COLO829 (cell line): Measurements from ENCODE around the gene EXOC3.
"Not testable (repeated sequence)": the region's sequence is repeated elsewhere in the genome, so short reads cannot be mapped to it uniquely, and the experiment has no call there.

Source experiments
- DNase-seq: peaks from one replicate; pipeline ENCODE4 v3.0.0; 2012; ENCODE audit warnings: low spot score

Gene EXOC3

DNA sequence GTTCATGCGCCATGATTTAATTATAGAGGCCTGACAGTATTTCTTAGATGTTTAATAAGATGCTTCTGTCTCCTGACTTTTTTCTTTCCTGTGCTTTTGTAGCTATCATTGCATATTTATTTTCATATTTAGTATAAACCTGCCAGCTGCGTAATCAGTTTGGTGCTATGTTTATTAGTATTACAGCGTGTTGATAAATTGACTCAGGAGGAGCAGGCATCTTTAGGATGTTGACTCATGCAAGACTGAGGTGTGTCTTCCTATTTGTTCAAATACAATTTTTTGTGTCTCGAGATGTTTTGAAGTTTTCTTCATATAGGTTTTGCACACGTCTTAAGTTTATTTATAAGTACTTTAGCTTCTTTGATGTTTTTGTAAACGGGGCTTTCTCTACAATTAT, 35.9 kb upstream of the EXOC3 start:
- no peak for DNase-seq

DNA sequence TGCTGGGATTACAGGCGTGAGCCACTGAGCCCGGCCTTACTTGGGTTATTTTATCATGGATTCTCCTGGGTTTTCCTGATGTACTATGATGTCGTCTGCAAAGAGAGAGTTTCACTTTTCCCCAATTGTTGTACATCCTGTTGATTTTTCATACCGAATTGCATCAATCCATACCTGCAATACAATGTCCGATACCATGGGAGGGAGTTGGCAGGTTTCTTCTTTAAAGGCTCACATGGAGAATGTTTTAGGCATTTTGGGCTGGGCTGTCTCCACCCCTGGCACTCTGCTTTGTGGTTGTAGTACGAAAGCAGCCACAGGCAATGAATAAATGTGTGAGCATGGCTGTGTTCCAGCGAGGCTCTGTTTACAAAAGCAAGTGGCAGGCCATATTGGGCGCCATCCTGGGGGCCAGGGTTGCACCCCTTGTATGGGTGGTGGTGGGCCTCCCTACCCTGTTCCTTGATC, 35.1 kb upstream of the EXOC3 start:
- DNase-seq, result no peak

DNA sequence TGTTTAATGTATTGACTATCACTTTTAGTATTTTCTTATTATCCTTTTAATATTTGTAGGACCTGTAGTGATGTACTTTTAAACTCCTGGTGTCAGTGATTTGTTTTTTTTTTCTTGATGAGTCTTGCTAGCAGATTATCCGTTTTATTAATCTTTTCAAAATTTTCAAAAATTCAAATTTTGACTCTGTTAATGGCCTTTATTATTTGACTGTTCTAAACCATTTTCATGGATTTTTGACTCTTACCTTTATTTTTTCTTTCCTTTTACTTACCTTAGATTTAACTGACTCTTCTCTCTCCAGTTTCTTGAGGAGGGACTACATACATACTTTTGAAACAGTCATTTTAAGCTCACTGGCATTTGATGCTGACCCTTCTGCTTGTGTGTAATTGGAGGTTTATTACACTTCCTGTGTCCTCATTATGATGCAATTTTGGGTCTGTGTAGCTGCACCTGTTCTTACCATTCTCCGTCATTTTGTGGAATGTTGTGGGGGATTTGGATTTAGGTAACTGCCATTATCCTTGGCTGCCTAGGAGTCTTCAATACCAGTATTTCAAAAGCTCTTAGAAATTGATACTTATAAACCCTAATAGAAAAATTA, 32.0 kb upstream of the EXOC3 start:
- no peak for DNase-seq

DNA sequence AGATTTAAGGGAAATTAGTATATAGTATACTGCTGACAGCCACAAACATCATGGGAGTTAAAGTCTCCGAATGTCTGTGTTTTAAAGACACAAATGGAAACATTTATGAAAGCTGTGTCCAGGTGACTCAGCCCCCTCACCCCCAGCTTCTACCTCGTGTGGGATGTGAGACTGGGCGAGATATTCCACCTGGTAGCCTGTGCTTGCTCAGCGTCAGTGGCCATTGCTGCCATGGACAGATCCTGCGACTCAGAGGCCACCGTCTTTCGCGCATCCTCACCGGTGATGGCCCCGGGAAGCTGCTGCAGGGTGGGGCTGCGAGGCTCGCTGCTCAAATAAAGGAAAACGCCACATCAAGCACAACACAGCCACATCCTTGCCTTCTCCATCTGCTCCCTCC, 31.2 kb upstream of the EXOC3 start:
- no peak for DNase-seq

DNA sequence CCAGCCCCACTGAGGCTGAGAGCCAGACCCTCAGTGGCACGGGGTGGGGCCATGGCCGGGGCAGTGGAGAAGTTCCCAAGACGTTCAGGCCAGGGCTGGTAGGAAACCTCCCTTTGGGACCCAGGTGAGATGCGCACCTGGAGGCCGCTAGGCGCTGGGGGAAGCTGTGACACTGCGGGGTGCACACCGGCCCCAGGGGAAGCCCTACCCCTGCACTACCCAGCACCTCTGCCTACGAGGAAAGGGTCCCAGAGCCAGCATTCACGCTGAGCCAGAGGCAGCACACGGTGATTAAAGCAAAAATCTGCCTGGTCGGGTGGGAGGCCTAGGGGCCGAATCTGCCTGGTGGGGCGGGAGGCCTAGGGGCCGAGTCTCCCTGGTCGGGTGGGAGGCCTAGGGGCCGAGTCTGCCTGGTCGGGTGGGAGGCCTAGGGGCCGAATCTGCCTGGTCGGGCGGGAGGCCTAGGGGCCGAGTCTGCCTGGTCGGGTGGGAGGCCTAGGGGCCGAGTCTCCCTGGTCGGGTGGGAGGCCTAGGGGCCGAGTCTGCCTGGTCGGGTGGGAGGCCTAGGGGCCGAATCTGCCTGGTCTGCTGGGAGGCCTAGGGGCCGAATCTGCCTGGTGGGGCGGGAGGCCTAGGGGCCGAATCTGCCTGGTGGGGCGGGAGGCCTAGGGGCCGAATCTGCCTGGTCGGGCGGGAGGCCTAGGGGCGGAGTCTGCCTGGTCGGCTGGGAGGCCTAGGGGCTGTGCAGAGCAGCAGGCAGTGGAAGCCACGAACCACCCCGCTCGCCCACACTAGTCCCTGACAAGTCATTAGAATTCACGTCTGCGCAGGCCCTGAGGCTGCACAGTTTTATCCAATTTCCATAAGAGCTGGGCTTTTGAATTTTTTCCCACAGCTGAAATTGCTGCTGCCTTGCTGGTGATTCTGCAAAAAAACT, 27.7 kb upstream of the EXOC3 start:
- not testable (repeated sequence) for DNase-seq

DNA sequence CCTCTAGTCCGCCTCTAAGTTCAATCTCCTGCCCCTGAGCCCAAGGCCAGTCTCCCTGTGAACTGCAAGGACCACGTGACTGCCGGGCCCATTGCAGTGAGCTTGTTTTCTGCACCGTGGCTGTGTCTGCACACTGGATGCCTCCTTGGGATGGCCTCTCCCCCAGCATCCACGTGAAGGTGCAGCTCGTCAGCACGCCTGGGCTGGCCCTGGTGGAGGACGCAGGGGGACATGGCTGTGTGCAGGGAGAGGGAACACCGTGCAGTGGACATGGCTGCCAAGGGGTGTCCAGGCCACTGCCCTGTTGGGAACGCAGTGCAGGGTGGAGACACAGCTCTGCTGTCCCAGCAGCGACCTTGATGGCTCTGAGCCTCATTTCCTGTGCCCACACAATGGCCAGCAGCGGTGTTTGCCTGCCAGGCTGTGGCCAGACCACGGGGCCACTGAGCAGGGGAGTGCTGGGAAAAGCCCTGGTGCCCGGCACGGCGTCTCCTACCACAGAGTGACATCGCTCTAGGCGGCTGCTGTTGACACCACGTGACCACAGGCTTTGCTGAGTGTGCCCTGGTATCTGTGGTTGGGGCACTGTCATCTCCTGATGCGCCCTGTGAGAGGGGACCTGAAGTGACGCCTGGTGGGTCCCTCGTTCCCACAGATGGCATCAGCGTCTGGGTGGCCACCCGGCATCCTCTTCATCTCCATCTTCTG, 26.9 kb upstream of the EXOC3 start:
- no peak for DNase-seq

DNA sequence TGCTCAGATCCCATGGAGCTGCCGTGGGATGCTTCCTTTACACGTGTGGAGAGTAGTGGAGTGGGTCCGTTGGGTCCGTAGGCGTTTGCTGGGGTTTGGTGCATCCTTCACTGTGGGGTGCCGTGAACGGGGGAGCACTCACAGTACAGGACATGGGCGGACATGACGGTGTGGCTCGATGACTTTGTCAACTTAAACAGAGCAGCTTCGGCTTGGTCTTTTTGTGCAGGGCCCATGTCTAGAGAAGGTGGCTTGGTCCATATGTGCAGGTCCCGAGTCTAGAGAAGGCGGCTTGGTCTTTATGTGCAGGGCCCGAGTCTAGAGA, 26.4 kb upstream of the EXOC3 start:
- DNase-seq, result no peak

DNA sequence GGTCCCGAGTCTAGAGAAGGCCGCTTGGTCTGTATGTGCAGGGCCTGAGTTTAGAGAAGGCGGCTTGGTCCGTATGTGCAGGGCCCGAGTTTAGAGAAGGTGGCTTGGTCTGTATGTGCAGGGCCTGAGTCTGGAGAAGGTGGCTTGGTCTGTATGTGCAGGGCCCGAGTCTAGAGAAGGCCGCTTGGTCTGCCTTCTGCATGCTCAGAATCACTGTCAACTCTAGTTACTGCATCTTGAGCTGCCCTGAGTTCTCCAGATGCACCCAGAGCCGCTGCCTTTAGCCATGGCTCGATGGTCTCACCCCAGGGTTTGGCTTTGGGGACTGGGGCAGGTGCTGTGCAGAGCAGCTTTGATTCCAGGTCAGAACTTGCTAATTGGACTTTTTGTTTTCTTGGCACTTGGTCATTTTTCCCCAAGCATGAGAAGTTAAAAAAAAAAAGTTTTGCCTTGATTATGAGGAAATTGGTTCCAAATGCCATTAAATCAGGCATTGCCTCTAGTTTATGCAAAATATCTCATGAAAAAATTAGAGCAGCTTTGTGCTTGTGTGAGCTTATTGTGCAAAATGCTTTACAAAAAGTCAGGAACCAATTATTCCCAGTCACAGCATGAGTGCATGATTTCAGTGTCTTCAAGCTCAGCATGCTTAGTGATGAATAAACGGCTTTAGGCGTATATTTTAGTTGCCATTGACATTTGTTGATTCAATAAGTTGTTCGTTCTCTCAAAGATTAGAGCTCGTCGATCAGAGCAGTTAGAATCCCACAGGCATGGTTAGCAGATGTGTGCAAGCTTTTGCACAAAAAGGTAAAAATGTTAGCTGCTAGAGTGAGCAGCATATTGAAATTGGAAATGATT, 25.4 kb upstream of the EXOC3 start:
- no peak for DNase-seq

DNA sequence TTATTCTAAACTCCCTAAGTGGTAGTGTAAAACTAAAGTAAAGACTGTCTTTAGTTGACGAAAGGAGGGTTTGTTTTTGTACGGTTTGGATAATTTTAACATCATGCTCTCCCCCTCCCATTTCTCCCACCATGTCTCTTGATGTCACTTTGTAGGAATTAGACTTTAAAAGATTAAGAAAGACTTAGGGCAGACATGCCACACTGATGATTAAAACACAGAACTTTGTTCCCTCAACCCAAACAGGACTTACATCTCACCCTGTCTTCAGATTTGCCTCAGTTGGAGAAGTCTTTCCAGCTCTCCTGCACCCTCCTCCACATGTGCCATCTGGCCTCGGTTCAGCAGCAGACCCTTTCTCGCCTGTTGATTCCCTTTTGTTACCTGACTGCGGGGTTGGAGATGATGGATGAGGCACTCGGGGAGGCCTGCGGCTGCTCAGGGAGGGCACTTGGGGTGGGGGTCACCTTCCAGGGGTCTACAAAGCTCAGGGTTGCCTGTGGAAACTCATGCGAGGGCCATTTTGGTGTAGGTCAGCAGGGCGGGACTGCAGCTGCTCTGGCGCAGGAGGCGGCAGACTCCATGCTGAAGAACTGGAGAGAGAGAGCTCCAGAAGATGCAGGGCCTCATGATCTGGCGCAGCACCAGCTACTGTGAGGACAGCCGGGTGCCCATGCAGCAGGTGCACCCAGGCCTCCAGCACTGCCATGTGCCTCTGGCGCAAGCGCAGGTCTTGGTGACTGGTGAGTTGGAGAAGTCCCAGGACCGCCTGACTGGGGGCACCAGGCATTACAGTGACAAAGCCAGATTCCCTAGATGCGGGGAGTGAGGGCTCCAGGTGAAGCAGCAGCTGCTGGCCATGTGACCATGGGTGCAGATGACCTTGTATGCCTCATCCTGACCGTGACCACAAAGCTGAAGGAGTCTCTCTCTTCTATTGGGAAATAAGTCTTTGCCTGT, 24.5 kb upstream of the EXOC3 start:
- DNase-seq, result no peak

DNA sequence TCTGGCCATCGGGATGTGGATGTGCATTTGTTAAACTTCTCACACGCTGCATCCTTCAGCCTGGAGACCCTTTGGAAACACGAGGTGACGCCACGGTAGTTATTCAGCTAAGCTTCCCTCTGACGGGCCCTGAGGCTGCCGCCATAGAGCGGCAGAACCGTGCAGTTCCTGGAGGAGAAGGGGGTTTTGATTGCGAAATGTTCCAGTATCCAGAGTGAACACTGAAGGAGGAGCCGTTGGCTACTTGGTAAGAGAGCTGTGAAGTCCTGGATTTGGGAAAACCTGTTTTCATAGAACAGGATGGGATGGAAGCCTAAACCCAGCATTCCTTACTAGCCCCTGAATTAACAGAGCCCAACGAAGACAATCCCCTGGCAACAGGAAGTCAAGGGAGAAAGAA, 23.0 kb upstream of the EXOC3 start:
- no peak for DNase-seq

DNA sequence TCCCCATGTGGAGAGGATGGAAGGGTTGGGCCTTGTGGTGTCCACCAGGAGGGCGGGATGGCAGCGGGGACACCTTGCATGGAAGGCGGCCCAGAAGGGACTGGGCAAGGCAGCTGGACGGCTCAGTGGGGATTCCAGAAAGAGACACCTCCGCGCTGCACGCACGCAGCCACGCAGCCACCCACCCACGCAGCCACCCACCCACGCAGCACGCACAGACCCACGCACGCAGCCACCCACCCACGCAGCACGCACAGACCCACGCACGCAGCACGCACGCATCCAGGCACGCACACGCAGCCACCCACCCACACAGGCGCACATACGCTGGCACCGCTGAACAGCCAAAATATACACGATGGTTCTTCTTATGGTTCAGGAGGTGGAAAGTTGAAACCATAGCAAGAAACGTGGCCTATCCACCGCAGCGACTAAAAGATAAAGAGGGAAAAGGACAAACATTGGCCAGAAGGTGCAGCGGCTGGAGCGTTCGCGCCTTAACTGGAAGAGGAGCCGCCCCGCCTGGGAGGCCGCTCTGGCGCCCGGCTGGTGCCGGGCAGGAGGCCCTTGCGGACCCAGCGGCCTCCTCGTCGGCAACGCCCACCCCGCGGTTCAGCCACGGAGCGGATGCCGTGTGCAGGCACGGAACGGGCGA, 22.2 kb upstream of the EXOC3 start:
- DNase-seq, result no peak

DNA sequence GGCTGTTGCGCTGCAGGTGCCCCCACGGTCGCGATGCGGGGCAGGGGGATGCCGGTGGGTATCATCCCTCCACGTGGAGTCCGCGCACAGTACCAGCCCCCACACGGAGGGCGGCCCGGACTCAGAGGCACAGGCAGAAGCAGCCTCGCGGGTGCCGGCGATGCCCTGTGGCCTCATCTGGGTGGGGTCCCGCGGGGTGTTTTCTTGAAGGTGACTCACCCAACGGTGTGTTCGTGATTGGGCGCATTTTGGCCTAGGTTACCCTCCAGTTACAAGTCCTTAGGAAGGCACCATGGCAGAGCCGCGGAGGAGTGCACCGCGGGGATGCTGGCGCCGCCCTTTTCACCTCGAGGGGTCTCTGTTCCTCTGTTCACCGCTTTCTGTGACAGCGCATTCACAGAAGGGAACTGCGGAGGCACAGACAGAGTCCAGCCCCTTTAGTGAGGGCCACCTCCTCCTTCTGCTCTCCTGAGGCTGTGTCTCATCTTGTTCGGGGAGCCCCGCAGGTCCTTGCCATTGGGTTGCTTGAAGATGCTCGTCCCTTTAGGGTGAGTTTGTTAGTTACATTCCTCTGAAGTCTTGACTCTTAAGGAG, 21.6 kb upstream of the EXOC3 start:
- no peak for DNase-seq

DNA sequence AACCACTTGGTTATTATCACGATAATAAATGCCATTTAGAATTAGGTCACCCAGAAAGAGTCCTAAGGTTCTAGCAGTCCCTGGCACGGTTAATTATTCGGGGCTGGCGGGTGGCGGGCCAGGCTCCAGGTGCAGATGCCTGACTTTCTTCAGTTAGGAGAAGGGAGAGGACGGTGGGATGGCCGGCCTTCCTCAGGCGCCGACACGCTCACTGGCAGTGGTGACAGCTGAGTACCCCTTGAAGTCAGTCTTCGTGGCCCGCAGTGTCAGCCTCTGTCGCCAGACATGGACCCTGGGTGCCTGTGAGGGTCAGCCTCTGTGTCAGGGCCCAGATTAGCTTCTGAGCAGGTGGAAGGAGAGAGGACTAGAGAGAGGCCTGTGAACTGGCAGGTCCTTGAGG, 21.1 kb upstream of the EXOC3 start:
- DNase-seq, result no peak

DNA sequence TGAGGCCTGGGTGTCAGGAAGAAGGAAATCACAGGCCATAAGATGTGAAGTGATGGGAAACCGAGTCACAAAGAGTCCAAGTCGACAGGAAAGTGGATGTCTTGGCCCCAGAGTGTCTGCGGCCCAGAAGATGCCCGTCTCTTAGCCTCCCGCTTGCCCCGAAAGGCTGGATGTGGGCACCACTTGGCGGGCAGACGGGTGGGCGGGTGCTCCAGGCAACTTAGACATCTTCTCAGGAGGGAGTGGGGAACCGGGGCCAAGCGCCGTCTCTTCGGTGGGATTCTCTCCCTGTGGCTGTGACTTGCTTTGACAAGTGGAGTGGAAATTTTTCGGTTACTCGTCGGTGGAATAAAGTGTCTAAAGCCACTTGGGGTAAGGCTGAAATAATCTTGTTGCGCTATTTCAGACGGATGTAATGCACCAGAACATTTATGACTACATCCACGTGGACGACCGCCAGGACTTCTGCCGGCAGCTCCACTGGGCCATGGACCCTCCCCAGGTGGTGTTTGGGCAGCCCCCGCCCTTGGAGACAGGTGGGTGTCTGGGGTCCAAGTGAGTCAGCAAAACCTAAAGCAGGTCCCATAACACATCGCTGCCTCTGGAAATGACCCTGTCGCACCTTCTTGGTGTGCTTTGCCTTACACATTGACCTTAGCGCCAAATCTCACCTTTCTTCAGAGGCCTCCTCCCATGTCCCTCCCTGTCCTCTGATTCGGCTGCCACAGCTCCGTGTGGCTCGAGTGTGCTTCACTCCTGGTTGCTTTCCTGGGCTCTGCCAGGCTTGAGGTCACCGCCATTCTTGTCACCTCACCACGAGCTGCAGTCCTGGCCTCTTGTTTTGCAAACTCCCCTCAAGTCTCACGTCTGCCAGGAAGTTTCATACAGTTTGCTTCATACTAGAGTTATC, 20.4 kb upstream of the EXOC3 start:
- no peak for DNase-seq

DNA sequence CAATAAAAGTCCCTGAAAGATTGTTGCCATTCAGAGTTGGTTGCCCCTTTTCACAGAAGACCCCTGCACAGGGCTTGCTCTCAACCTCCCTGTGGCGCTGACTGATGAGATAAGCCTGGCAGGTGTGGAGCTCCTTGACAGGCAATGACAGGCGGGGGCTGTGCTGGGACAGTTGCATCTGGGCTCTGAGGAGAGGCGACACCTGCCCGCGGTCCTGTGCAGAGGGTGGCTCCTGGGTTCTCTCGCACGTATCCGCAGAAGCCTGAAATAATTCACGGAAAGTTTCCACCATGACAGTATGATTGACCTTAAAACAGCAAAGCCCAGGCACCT, 19.8 kb upstream of the EXOC3 start:
- DNase-seq, result no peak

DNA sequence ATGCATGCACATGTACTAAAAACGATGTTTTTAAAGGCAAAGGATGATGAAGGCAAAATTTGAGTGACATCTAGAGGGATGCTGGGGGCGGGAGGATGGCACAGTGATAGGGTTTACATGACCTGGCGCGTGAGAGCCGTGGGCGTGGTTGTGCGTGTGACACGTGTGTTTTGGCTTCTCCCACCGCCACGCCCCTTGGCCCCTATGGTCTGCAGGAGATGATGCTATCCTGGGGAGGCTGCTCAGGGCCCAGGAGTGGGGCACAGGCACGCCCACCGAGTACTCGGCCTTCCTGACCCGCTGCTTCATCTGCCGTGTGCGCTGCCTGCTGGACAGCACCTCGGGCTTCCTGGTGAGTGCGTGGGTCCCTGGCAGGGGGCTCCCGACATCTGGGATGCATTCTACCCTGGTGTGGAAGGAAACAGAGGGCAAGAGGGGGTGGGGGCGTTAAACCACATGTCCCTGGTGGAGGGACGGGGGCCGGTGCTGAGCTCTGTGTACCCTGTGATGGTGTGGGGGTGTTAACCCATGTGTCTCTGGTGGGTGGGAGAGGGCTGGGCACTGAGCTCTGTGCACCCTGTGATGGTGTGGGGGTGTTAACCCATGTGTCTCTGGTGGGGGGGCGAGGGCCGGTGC, 19.2 kb upstream of the EXOC3 start:
- DNase-seq, result no peak

DNA sequence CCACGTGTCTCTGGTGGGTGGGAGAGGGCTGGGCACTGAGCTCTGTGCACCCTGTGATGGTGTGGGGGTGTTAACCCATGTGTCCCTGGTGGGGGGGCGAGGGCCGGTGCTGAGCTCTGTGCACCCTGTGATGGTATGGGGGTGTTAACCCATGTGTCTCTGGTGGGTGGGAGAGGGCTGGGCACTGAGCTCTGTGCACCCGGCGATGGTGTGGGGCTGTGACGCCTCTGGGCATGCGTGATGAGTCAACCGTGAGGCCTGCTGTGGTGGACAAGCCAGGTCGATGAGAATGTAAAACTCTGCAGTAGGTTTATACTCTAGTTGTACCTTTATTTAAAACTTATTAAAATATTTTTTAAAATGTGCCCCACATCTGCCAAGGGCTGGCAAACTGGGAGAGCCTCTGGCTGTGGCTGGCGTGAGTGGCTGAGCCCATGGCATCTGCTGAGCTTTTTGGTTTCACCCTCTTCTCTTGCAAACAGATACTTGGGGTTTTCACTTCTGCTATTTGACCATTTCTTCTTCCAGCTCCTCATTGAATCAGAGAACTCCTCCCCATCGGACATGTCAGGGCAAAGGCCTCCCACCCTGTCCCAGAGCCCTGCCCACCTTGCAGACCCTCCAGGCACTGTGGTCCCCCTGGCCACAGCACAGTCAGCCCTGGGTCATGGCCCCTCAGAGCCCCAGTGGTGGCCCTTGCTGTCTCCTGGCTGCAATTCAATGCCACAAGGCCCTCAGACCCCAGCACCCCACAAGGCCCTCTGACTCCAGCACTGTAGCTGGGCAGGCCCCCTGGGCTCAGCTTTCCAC, 18.5 kb upstream of the EXOC3 start:
- no peak for DNase-seq

DNA sequence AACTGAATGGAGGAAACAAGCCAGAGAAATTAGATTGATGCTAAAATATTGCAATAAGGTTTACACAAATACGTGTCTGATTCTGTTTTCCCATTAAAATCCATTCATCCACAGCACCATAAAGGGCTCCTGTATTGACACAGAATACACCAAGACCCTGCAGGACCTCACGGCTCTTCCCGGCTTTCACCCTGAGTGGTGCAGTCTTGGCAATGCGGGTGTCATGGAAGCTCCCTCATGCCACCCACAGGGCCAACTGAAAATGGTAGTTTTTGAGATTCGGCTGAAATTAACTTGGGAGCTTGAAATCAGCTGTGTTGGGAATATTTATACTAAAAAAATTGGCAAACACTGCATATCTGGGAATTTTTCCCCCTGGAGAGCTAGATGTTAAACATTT, 17.3 kb upstream of the EXOC3 start:
- DNase-seq, result no peak
